ENCODE measurements around the gene EFTUD2. TPM values are rescaled to one million over a fixed set of nuclear protein-coding genes. Genes with fewer than 3 reads are reported as not detected.

EFTUD2 gene
- total and polyA plus RNA-seq, 4 donors, result 35.5 to 93.3 (median 73.3) TPM

DNA sequence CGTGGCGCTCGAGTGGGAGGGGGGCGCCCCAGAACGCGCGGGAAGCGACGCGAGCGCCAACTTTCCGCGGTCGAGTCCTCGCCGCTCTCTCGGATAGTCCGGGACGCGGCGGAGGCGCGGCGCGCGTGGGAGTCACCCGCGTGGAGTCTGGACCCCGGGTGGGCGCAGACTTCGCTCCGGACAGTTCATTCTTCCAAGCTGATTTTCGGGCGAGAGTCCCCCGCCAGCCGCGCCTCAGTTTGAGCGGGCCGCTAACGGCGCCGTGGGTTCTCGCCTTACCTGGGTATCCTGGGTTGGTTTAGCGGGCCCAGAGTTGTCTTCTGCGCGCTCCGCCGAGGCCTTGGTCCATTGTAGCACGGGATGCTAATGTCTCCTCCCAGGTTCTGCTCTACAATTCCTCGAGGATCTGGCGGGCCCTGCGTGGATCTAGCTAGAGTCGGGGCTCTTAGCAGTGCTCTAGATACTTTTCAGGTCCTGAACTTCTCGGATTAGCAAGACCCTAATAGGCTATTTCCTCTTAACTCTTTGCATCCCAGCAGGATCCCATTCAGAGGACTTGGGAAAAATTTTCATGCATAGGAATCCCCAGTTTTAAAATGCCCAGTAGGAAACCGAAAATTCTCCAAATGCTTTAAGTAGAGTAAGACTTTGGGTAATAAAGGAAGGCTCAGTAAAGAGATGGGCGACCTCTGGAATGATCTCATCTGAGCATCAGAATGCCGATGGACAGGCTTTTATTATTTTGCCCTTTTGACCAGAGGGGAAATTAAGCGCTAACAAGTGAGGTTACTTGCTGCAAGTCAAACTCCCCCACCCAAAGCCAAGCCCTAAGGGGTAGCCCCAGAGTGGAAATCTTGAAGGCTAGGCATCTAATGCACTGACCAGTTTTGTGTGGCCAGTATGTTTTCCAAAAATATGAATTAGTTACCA is 68.6 kb downstream of the EFTUD2 start:
- Histone ChIP-seq H3K36me3 (ENCODE audit: control insufficient read depth in 4 of 4, insufficient read depth in 4 of 4, low read length in 4 of 4) (no peaks in the 10 kb centered on the region), H3K4me3 (peak overlapping the region; percentile 78), H3K4me1 (ENCODE audit: control insufficient read depth in 5 of 5, insufficient read depth in 5 of 5, low read length in 5 of 5) (peaks cover 0 to 20% (median 4%) of the 10 kb centered on the region in 5 donors), H3K9ac (ENCODE audit: insufficient read depth in 1 of 2, low read length in 2 of 2) (peak overlapping the region in 1 of 2 donors; percentile 34), H3K27ac (ENCODE audit: low read depth in 1 of 2, low read length in 1 of 2) (peak overlapping the region; percentile 75 to 99), H3K9me3 (ENCODE audit: control insufficient read depth in 4 of 4, insufficient read depth in 3 of 4, low read length in 3 of 4) (no peaks in the 10 kb centered on the region), H3K27me3 (ENCODE audit: control insufficient read depth in 3 of 3, insufficient read depth in 3 of 3, low read length in 2 of 3) (no peaks in the 10 kb centered on the region)
- WGBS, 2 donors, result 6% methylated on average over 31 to 58 of the region's 58 CpGs
- DNase-seq (peak; percentile 41 to 55 (median 50)), ATAC-seq (ENCODE audit: insufficient read depth, low FRiP score) (no peak)
- TF ChIP-seq, protein P1, sequence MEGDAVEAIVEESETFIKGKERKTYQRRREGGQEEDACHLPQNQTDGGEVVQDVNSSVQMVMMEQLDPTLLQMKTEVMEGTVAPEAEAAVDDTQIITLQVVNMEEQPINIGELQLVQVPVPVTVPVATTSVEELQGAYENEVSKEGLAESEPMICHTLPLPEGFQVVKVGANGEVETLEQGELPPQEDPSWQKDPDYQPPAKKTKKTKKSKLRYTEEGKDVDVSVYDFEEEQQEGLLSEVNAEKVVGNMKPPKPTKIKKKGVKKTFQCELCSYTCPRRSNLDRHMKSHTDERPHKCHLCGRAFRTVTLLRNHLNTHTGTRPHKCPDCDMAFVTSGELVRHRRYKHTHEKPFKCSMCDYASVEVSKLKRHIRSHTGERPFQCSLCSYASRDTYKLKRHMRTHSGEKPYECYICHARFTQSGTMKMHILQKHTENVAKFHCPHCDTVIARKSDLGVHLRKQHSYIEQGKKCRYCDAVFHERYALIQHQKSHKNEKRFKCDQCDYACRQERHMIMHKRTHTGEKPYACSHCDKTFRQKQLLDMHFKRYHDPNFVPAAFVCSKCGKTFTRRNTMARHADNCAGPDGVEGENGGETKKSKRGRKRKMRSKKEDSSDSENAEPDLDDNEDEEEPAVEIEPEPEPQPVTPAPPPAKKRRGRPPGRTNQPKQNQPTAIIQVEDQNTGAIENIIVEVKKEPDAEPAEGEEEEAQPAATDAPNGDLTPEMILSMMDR (IDR thresholded peaks at IDR 0.05; ENCODE audit: control extremely low read depth, extremely low read depth), result no peak

DNA sequence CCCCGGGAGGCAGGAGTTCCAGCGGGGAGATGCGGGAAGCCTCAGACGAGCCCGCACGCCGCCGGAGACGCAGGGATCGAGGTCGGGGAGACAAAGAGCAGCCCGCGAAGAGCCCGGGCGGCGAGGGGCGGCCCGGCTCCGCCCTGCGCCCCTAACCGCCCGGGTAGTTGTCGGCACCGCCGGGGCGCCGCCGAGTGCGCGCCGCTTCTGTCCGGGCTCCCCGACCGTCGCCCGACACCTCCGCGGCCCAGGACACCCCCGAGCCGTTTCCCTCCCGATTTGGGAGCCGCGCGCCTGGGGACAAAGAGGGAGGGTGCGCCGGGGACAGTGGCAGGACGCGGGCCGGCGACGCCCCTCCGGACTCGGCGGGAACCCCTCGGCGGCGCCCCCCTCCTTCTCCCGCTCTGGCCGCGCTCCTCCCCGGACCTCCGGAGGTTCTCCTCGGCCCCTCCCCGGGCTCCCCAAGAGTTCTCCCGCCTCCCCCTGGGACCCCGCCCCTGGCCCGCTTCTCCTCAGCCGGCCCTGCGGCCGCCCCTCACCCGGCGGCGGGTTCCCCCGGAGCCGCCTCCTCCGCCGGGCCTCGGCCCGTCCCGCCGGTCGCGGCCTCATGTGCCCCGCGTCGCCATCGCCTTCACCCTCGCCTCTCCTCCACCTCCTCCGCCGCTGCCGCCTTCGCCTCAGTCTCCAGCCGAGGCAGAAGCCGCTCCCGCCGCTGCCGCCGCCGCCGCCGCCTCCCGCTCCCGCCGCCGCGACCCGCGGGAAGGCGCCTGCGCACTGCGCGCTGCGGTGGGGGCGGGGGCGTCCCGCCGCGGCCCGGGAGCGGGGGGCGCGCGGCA is 69.5 kb downstream of the EFTUD2 start, which contains the start of gene GJC1:
GJC1 (minus strand) TSS at position 765 of the 836 bp plus-strand sequence. CDS start 24,470 bp downstream, outside the sequence.
- DNase-seq (peak; percentile 84 to 88 (median 85)), ATAC-seq (ENCODE audit: insufficient read depth, low FRiP score) (no peak)
- peaks cover 0 to 20% (median 4%) of the 10 kb centered on the region in 5 donors for H3K4me1 ChIP-seq (ENCODE audit: control insufficient read depth in 5 of 5, insufficient read depth in 5 of 5, low read length in 5 of 5)
- no peaks in the 10 kb centered on the region for H3K36me3 ChIP-seq (ENCODE audit: control insufficient read depth in 4 of 4, insufficient read depth in 4 of 4, low read length in 4 of 4)
- 1% methylated on average over 92 to 123 of the region's 123 CpGs for WGBS, 2 donors
- TF ChIP-seq, protein P1 (IDR thresholded peaks at IDR 0.05; ENCODE audit: control extremely low read depth, extremely low read depth), result no peak
- H3K27me3 ChIP-seq (ENCODE audit: control insufficient read depth in 3 of 3, insufficient read depth in 3 of 3, low read length in 2 of 3), result no peaks in the 10 kb centered on the region
- no peaks in the 10 kb centered on the region for H3K9me3 ChIP-seq (ENCODE audit: control insufficient read depth in 4 of 4, insufficient read depth in 3 of 4, low read length in 3 of 4)
- H3K4me3 ChIP-seq, result peak within 1 kb of the TSS; percentile 78
- H3K27ac ChIP-seq (ENCODE audit: low read depth in 1 of 2, low read length in 1 of 2), result peak within 1 kb of the TSS; percentile 75 to 99
- peak within 1 kb of the TSS; percentile 37 to 91 for H3K9ac ChIP-seq (ENCODE audit: insufficient read depth in 1 of 2, low read length in 2 of 2)

DNA sequence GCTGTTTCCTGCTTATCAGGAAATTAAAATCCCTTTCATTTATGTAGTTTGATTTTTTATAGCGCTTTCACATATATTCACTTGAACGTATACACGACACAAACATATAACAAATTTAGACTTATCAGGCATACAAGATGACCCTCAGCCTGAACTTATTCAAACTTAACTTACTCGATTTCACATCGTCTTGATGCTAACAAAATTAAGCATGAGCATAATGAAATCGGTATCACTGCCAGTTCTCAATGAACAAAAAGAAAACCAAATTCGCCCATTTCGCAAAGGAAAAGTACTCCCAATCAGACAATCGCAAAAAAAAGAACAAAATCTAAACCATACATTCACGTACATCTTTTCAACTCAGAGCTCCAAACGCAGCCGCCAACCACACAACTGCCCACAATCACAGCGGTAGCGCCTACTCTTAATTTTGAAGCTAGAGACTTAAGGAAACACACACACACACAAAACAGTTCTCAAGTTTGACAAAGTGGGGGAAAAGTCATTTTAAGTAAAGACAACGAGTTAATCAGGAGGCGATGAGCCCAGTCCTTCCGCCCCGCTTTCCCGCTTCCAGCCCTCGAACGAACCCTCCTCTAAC is 70.2 kb downstream of the EFTUD2 start:
- DNase-seq (peak in 1 of 3 donors; percentile 54), ATAC-seq (ENCODE audit: insufficient read depth, low FRiP score) (no peak)
- Histone ChIP-seq H3K9ac (ENCODE audit: insufficient read depth in 1 of 2, low read length in 2 of 2) (peak overlapping the region in 1 of 2 donors; percentile 91), H3K4me3 (peak overlapping the region; percentile 63), H3K27me3 (ENCODE audit: control insufficient read depth in 3 of 3, insufficient read depth in 3 of 3, low read length in 2 of 3) (no peaks in the 10 kb centered on the region), H3K27ac (ENCODE audit: low read depth in 1 of 2, low read length in 1 of 2) (peak overlapping the region; percentile 9 to 99), H3K4me1 (ENCODE audit: control insufficient read depth in 5 of 5, insufficient read depth in 5 of 5, low read length in 5 of 5) (peaks cover 0 to 20% (median 4%) of the 10 kb centered on the region in 5 donors), H3K36me3 (ENCODE audit: control insufficient read depth in 4 of 4, insufficient read depth in 4 of 4, low read length in 4 of 4) (no peaks in the 10 kb centered on the region), H3K9me3 (ENCODE audit: control insufficient read depth in 4 of 4, insufficient read depth in 3 of 4, low read length in 3 of 4) (no peaks in the 10 kb centered on the region)
- 5 to 6% methylated on average over 21 of the region's 21 CpGs for WGBS, 2 donors
- TF ChIP-seq, protein P1 (IDR thresholded peaks at IDR 0.05; ENCODE audit: control extremely low read depth, extremely low read depth), result no peak
